HEK293T (cell line): Measurements from ENCODE around the gene CDH13.

ENCODE experiments used
- CTCF ChIA-PET: fragments of 350-600 bp; formaldehyde crosslinking; extraction: SDS; loops from one replicate; lab custom pipeline; 2021; ENCODE audit warnings: antibody characterized with exemption, inconsistent platforms; lab: Yijun Ruan, JAX
- POLR2A ChIA-PET: fragments of 350-600 bp; formaldehyde crosslinking; extraction: SDS; loops from one replicate; lab custom pipeline; 2020; ENCODE audit warnings: antibody characterized with exemption, inconsistent platforms; lab: Yijun Ruan, JAX
- DNase-seq: peaks from one replicate; pipeline ENCODE4 v3.0.0; 2012; ENCODE audit warnings: mixed read lengths; ENCODE audit errors: extremely low spot score
- ARNT ChIP-seq: fragments of 450-650 bp; IDR thresholded peaks from 2 replicates; pipeline ENCODE4 v1.6.1; 2017; ENCODE audit warnings: mild to moderate bottlenecking
- BHLHE40 ChIP-seq: fragments of 450-650 bp; IDR thresholded peaks from 2 replicates; pipeline ENCODE4 v1.6.1; 2016; ENCODE audit warnings: mild to moderate bottlenecking, moderate library complexity, borderline replicate concordance
- CTBP1 ChIP-seq: fragments of 450-650 bp; IDR thresholded peaks from 2 replicates; pipeline ENCODE4 v1.6.1; 2016; ENCODE audit warnings: borderline replicate concordance
- ELF4 ChIP-seq: fragments of 450-650 bp; IDR thresholded peaks from 2 replicates; pipeline ENCODE4 v1.6.1; 2017; ENCODE audit warnings: antibody characterized with exemption
- FOXA1 ChIP-seq: fragments of 450-650 bp; IDR thresholded peaks from 2 replicates; pipeline ENCODE4 v1.6.1; 2016; ENCODE audit warnings: mild to moderate bottlenecking
- FOXK2 ChIP-seq: fragments of 450-650 bp; IDR thresholded peaks from 2 replicates; pipeline ENCODE4 v1.6.1; 2016; ENCODE audit warnings: mild to moderate bottlenecking
- FOXM1 ChIP-seq: fragments of 450-650 bp; IDR thresholded peaks from 2 replicates; pipeline ENCODE4 v1.6.1; 2017; ENCODE audit warnings: mild to moderate bottlenecking, borderline replicate concordance
- HDGF ChIP-seq: fragments of 450-650 bp; IDR thresholded peaks from 2 replicates; pipeline ENCODE4 v1.6.1; 2017; ENCODE audit warnings: antibody characterized with exemption, borderline replicate concordance
- L3MBTL2 ChIP-seq: fragments of 450-650 bp; conservative IDR thresholded peaks from 2 replicates; pipeline ENCODE4 v1.6.1; 2016; ENCODE audit warnings: mild to moderate bottlenecking
- LEF1 ChIP-seq: fragments of 450-650 bp; IDR thresholded peaks from 2 replicates; pipeline ENCODE4 v1.6.1; 2017; ENCODE audit warnings: mild to moderate bottlenecking, borderline replicate concordance
- NFRKB ChIP-seq: fragments of 450-650 bp; IDR thresholded peaks from 2 replicates; pipeline ENCODE4 v1.6.1; 2016; ENCODE audit warnings: mild to moderate bottlenecking, moderate library complexity
- SP1 ChIP-seq: fragments of 450-650 bp; IDR thresholded peaks from 2 replicates; pipeline ENCODE4 v1.6.1; 2017
- SUZ12 ChIP-seq: fragments of 450-650 bp; IDR thresholded peaks from 2 replicates; pipeline ENCODE4 v1.6.1; 2016; ENCODE audit warnings: mild to moderate bottlenecking
- TARDBP ChIP-seq: fragments of 450-650 bp; IDR thresholded peaks from 2 replicates; pipeline ENCODE4 v1.6.1; 2016
- ZNF384 ChIP-seq: fragments of 450-650 bp; IDR thresholded peaks from 2 replicates; pipeline ENCODE4 v1.6.1; 2016
- TF ChIP-seq, protein P1 (sequence below): fragments of 450-650 bp; IDR thresholded peaks from 2 replicates; pipeline ENCODE4 v1.6.1; 2016

Gene CDH13

DNA sequence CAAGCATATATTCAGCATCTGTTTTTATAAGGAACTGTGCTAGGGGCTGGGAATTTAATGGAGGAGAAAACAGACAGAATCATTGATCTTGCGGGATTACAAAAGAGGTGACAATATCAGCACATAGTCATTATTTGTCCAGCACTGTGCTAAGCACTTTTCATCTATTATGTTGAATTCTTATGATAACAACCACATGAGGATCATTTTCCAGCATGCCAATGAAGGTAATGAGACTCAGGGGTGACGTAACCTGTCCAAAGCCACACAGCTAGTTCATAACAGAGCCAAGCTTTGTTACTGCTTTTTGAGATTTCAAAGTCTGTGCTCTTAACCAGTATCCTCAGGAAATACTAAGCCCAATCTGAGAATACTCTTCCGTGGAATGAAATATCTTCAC is 503.3 kb downstream of the CDH13 start:
- POLR2A ChIA-PET, result no interaction called here
- CTCF ChIA-PET, result no interaction called here
- TF ChIP-seq ELF4 (no peak), FOXA1 (no peak), SUZ12 (no peak), CTBP1 (no peak), FOXK2 (no peak), SP1 (no peak), ZNF384 (no peak), BHLHE40 (no peak), NFRKB (no peak)
- TF ChIP-seq, protein P1, sequence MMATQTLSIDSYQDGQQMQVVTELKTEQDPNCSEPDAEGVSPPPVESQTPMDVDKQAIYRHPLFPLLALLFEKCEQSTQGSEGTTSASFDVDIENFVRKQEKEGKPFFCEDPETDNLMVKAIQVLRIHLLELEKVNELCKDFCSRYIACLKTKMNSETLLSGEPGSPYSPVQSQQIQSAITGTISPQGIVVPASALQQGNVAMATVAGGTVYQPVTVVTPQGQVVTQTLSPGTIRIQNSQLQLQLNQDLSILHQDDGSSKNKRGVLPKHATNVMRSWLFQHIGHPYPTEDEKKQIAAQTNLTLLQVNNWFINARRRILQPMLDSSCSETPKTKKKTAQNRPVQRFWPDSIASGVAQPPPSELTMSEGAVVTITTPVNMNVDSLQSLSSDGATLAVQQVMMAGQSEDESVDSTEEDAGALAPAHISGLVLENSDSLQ, result no peak
- DNase-seq, result no peak

DNA sequence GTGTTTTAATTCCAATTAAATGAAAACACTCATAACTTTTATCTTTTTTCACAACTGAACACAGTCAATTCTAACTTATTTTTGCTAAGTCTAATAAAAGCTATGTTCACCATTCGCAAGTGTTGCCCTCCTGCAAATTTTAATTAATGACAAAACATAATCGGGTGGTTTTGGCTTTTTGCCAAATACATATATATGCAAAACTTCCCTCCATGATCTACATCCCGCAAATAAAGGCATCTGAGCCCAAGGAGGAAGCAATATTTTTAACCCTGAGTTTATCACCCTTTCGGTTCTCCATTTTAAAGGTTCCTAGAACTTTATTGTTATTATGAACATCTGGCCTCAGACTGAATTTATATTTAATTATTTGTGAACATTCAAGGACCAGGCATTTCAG is 507.9 kb downstream of the CDH13 start:
- ChIA-PET CTCF (no interaction called here), POLR2A (no interaction called here)
- TF ChIP-seq HDGF (no peak), L3MBTL2 (no peak), ARNT (no peak), SP1 (no peak), FOXK2 (no peak), NFRKB (no peak)
- no peak for DNase-seq

DNA sequence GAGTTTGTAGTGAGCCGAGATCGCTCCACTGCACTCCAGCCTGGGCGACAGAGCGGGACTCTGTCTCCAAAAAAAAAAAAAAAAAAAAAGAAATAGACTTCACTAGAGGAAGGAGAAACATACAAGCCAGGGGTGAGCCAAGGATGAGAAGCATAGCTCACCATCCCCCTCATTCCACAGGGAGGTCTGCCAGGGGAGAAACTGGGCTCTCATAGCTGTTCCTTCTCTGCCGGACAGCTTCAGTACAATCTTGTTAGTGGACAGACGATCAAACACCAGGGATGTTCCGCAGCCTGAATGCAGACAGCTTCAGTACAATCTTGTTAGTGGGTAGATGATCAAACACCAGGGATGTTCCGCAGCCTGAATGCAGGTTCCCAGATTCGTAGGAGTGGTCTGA is 509.6 kb downstream of the CDH13 start:
- TF ChIP-seq CTBP1 (no peak), TARDBP (no peak), L3MBTL2 (no peak), SUZ12 (no peak), FOXA1 (no peak), FOXM1 (no peak), ARNT (no peak)
- TF ChIP-seq, protein P1, result no peak
- POLR2A ChIA-PET, result no interaction called here
- CTCF ChIA-PET, result no interaction called here

DNA sequence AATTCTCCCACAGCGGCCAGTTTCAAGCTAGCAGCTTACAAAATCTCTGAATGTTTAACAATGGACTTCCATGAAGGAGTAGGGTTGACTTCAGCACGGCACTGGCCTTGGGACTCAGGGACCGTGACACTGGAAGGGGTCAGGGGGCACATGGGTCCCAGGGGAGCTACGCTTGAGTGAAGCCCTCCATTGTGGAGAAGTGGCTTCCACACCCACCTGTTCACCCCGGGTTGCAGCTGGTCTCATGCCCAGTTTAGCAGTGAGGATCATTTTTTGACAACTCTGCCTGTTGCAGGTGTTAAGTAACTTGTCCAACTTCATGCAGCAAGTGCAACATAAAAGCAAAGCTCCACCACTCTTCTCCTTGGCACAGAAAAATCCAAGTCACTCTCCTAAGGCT is 510.2 kb downstream of the CDH13 start:
- TF ChIP-seq TARDBP, result no peak
- no peak for TF ChIP-seq ARNT
- TF ChIP-seq BHLHE40, result no peak
- TF ChIP-seq L3MBTL2, result no peak
- no peak for TF ChIP-seq LEF1
- TF ChIP-seq SP1, result no peak
- TF ChIP-seq NFRKB, result no peak
- no peak for TF ChIP-seq FOXA1
- TF ChIP-seq SUZ12, result no peak
- no peak for TF ChIP-seq HDGF
- no peak for TF ChIP-seq FOXM1
- TF ChIP-seq ELF4, result no peak
- TF ChIP-seq, protein P1, result no peak
- TF ChIP-seq FOXK2, result no peak
- no peak for TF ChIP-seq ZNF384
- TF ChIP-seq CTBP1, result no peak
- DNase-seq, result no peak
- CTCF ChIA-PET, result no interaction called here
- POLR2A ChIA-PET, result no interaction called here

More for the DNA sequence above, 509.6 kb downstream of the CDH13 start:
- DNase-seq, result no peak

DNA sequence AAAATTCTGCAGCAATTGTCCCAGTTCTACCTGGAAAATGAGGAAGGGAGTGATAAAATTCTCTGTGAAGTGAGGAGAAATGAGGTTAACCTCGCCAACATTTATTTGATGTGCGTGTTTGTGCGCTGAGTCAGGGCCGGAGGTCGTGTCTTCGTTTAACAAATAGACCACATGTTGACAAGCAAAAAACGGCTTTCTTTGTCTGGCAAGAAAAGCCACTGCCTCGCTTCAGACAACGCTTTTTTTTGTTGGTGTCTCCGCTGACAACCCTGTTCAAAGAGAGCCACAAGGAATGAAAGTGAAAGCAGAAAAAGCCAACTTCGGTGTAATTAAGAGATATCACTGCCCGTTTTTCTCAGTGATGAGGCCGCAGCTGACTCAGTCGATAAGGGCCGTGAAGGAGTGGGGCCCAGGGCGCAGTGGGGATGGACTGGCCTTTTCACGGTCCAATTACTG is 510.6 kb downstream of the CDH13 start:
- TF ChIP-seq L3MBTL2 (no peak), ELF4 (no peak), SUZ12 (no peak), ZNF384 (no peak), ARNT (no peak), TARDBP (no peak), FOXA1 (no peak), NFRKB (no peak), FOXK2 (no peak), BHLHE40 (no peak), SP1 (no peak), LEF1 (no peak), HDGF (no peak), FOXM1 (no peak), CTBP1 (no peak)
- TF ChIP-seq, protein P1, result no peak
- CTCF ChIA-PET, result no interaction called here
- DNase-seq, result no peak
- POLR2A ChIA-PET, result no interaction called here

DNA sequence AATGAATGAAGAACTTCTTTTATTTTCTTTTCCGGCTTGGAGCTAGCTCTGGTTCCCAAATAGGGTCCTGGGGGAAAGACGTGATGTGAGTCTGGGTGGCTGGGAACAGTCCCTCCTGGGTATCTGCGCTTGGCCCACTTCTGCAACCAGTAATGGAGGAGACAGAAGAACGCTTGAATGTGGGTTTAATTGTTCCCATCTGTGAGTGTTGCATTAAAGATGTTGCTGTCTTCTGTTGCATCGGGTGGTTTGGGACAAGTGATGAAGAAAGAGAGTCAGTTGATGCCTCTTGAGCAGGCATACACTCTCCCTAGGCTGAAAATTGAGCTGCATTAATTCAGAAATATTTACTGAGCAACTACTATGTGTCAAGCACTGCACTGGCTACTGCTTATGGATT is 511.1 kb downstream of the CDH13 start:
- POLR2A ChIA-PET, result no interaction called here
- DNase-seq, result no peak
- no peak for TF ChIP-seq L3MBTL2
- TF ChIP-seq, protein P1, result no peak
- TF ChIP-seq NFRKB, result no peak
- TF ChIP-seq ELF4, result no peak
- no peak for TF ChIP-seq FOXA1
- TF ChIP-seq SP1, result no peak
- no peak for TF ChIP-seq ARNT
- TF ChIP-seq FOXM1, result no peak
- no peak for TF ChIP-seq CTBP1
- TF ChIP-seq SUZ12, result no peak
- TF ChIP-seq BHLHE40, result no peak
- no peak for TF ChIP-seq LEF1
- TF ChIP-seq HDGF, result no peak
- no peak for TF ChIP-seq TARDBP
- TF ChIP-seq ZNF384, result no peak
- TF ChIP-seq FOXK2, result no peak
- CTCF ChIA-PET, result no interaction called here
